Measurements from ENCODE around the gene FAM171A2. TPM values are rescaled to one million over a fixed set of nuclear protein-coding genes. Genes with fewer than 3 reads are reported as not detected.
A peak's percentile ranks its signal among the peaks of the same experiment; 100 is the strongest.

FAM171A2 gene
- total RNA-seq, 2 experiments from 2014 or later: 0.14 to 0.19 TPM

DNA sequence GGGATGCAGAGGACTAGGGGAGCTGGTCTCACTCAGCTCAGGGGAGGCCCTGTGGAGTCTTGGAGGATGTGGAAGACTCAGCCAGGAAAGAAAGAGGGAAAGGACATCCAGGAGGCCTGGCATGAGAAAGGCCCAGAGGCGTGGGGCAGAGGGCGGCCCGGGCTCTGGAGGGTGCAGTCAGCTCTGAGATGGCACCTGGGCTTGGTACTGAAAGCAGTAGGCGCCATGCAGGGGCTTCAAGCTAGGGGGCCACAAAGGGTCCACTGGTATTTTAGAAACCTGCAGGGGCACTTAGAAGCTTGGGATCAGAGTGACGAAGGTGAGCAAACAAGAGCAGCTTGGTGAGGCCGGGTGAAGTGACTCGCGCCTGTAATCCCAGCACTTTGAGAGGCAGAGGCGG, 5.6 kb downstream of the FAM171A2 start:
- no peak overlapping the region for H3K4me3 Mint-ChIP-seq
- peaks cover 8% of the 10 kb centered on the region for H3K27me3 Mint-ChIP-seq
- no peak overlapping the region for H3K27ac Mint-ChIP-seq
- peaks cover 7% of the 10 kb centered on the region for H3K4me1 Mint-ChIP-seq
- peaks cover under 1% of the 10 kb centered on the region for H3K36me3 Mint-ChIP-seq
- H3K9me3 Mint-ChIP-seq: no peaks in the 10 kb centered on the region
- DNase-seq: no peak

GRCh38 chr17:44356241-44356640, 7.4 kb downstream of the FAM171A2 start:
- H3K4me1 Mint-ChIP-seq: peaks cover 10% of the 10 kb centered on the region
- no peak for DNase-seq
- H3K27me3 Mint-ChIP-seq: no peaks in the 10 kb centered on the region
- no peak overlapping the region for H3K27ac Mint-ChIP-seq
- H3K9me3 Mint-ChIP-seq: no peaks in the 10 kb centered on the region
- H3K36me3 Mint-ChIP-seq: peaks cover 3% of the 10 kb centered on the region
- H3K4me3 Mint-ChIP-seq: no peak overlapping the region

- no peaks in the 10 kb centered on the region for H3K9me3 Mint-ChIP-seq
- no peaks in the 10 kb centered on the region for H3K27me3 Mint-ChIP-seq
- H3K36me3 Mint-ChIP-seq: peaks cover 3% of the 10 kb centered on the region
- DNase-seq: no peak
- no peak overlapping the region for H3K27ac Mint-ChIP-seq
- H3K4me1 Mint-ChIP-seq: peaks cover 10% of the 10 kb centered on the region
- H3K4me3 Mint-ChIP-seq: no peak overlapping the region
Observed at GRCh38 chr17:44355642-44356099, 8.0 kb downstream of the FAM171A2 start.

GRCh38 chr17:44354582-44355561, 8.8 kb downstream of the FAM171A2 start:
- Mint-ChIP-seq H3K27me3 (no peaks in the 10 kb centered on the region), H3K27ac (no peak overlapping the region), H3K9me3 (no peaks in the 10 kb centered on the region), H3K4me1 (peaks cover 10% of the 10 kb centered on the region), H3K4me3 (peak overlapping the region; percentile 60), H3K36me3 (peaks cover 3% of the 10 kb centered on the region)
- peak; percentile 77 for DNase-seq

GRCh38 chr17:44353672-44354331, 9.9 kb downstream of the FAM171A2 start:
- Mint-ChIP-seq H3K27me3 (no peaks in the 10 kb centered on the region), H3K9me3 (no peaks in the 10 kb centered on the region), H3K4me3 (no peak overlapping the region), H3K27ac (no peak overlapping the region), H3K36me3 (peaks cover 3% of the 10 kb centered on the region), H3K4me1 (peaks cover 7% of the 10 kb centered on the region)
- peak; percentile 39 for DNase-seq

DNA sequence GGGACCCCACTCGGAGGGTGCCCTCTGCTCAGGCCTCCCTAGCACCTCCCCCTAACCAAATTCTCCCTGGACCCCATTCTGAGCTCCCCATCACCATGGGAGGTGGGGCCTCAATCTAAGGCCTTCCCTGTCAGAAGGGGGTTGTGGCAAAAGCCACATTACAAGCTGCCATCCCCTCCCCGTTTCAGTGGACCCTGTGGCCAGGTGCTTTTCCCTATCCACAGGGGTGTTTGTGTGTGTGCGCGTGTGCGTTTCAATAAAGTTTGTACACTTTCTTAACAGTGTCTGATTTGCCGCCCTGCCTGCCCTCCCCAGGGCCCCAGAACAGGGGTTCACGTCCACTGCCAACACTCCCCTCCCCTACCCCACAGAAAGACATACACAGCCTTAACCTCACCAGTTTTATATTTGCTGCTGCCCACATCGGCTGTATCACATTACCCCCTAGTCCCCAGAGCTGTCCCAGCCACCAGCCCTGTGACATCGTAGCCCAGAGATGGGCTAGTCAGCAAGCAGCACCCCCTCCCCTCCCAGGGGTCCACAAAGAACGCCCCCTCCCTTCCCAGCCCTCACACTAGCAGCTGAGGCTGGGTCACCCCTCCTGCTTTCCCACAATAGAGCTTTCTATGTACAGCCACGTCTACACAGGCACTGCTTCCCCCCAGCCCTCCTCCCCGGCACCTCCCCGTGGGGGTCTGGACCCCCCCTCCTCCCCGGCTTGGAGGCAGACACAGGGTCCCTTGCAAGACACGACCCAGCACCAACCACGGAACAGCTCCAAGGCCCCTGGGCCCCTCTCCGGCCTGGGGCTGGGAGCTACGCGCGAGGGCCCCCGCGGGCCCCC, 10.6 kb downstream of the FAM171A2 start:
- Mint-ChIP-seq H3K36me3 (peaks cover 3% of the 10 kb centered on the region), H3K27ac (no peak overlapping the region), H3K9me3 (no peaks in the 10 kb centered on the region), H3K27me3 (no peaks in the 10 kb centered on the region), H3K4me1 (peaks cover 10% of the 10 kb centered on the region), H3K4me3 (peak overlapping the region; percentile 62)
- no peak for DNase-seq

DNA sequence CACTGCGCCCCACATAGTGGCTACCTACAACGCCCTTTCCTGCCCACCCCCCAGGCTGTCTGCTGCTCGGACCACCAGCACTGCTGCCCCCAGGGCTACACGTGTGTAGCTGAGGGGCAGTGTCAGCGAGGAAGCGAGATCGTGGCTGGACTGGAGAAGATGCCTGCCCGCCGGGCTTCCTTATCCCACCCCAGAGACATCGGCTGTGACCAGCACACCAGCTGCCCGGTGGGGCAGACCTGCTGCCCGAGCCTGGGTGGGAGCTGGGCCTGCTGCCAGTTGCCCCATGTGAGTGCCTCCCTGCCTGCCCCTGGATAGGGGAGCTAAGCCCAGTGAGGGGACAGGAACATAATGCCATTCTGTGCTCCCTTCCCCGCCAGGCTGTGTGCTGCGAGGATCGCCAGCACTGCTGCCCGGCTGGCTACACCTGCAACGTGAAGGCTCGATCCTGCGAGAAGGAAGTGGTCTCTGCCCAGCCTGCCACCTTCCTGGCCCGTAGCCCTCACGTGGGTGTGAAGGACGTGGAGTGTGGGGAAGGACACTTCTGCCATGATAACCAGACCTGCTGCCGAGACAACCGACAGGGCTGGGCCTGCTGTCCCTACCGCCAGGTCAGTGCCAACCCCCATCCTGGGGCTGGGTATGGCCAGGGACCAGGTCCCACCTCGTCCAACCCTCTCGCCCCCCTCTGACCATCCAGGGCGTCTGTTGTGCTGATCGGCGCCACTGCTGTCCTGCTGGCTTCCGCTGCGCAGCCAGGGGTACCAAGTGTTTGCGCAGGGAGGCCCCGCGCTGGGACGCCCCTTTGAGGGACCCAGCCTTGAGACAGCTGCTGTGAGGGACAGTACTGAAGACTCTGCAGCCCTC, 11.5 kb downstream of the FAM171A2 start:
- Mint-ChIP-seq H3K9me3 (no peaks in the 10 kb centered on the region), H3K27me3 (no peaks in the 10 kb centered on the region), H3K4me3 (no peak overlapping the region), H3K4me1 (peaks cover 10% of the 10 kb centered on the region), H3K36me3 (peaks cover 3% of the 10 kb centered on the region), H3K27ac (no peak overlapping the region)
- no peak for DNase-seq

DNA sequence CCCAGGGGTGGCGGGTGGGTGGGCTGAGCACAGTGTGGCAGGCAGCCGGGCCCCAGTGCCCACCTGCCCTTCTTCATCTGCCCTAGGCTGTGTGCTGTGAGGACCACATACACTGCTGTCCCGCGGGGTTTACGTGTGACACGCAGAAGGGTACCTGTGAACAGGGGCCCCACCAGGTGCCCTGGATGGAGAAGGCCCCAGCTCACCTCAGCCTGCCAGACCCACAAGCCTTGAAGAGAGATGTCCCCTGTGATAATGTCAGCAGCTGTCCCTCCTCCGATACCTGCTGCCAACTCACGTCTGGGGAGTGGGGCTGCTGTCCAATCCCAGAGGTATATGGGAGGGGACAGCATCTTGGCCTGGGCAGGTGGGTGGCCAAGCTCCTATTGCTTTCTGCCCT, 12.2 kb downstream of the FAM171A2 start:
- H3K4me3 Mint-ChIP-seq: no peak overlapping the region
- H3K36me3 Mint-ChIP-seq: peaks cover 3% of the 10 kb centered on the region
- no peaks in the 10 kb centered on the region for H3K27me3 Mint-ChIP-seq
- no peak for DNase-seq
- H3K4me1 Mint-ChIP-seq: peaks cover 10% of the 10 kb centered on the region
- no peaks in the 10 kb centered on the region for H3K9me3 Mint-ChIP-seq
- H3K27ac Mint-ChIP-seq: no peak overlapping the region

GRCh38 chr17:44350733-44351226, 12.9 kb downstream of the FAM171A2 start:
- Mint-ChIP-seq H3K4me1 (peaks cover 16% of the 10 kb centered on the region), H3K27ac (no peak overlapping the region), H3K9me3 (no peaks in the 10 kb centered on the region), H3K36me3 (peaks cover 5% of the 10 kb centered on the region), H3K27me3 (no peaks in the 10 kb centered on the region), H3K4me3 (no peak overlapping the region)
- DNase-seq: peak; percentile 77

GRCh38 chr17:44349553-44350070, 14.0 kb downstream of the FAM171A2 start:
- H3K4me1 Mint-ChIP-seq: peaks cover 23% of the 10 kb centered on the region
- no peaks in the 10 kb centered on the region for H3K9me3 Mint-ChIP-seq
- peaks cover 5% of the 10 kb centered on the region for H3K36me3 Mint-ChIP-seq
- no peak for DNase-seq
- peaks cover 3% of the 10 kb centered on the region for H3K27me3 Mint-ChIP-seq
- H3K27ac Mint-ChIP-seq: no peak overlapping the region
- H3K4me3 Mint-ChIP-seq: no peak overlapping the region

DNA sequence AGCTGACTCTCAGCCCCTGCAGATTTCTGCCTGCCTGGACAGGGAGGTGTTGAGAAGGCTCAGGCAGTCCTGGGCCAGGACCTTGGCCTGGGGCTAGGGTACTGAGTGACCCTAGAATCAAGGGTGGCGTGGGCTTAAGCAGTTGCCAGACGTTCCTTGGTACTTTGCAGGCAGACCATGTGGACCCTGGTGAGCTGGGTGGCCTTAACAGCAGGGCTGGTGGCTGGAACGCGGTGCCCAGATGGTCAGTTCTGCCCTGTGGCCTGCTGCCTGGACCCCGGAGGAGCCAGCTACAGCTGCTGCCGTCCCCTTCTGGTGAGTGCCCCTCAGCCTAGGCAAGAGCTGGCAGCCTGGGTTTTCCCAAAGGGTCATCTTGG, 14.7 kb downstream of the FAM171A2 start:
- H3K36me3 Mint-ChIP-seq: peaks cover 5% of the 10 kb centered on the region
- no peak for DNase-seq
- no peak overlapping the region for H3K4me3 Mint-ChIP-seq
- H3K9me3 Mint-ChIP-seq: no peaks in the 10 kb centered on the region
- no peak overlapping the region for H3K27ac Mint-ChIP-seq
- H3K4me1 Mint-ChIP-seq: peaks cover 23% of the 10 kb centered on the region
- peaks cover 3% of the 10 kb centered on the region for H3K27me3 Mint-ChIP-seq

DNA sequence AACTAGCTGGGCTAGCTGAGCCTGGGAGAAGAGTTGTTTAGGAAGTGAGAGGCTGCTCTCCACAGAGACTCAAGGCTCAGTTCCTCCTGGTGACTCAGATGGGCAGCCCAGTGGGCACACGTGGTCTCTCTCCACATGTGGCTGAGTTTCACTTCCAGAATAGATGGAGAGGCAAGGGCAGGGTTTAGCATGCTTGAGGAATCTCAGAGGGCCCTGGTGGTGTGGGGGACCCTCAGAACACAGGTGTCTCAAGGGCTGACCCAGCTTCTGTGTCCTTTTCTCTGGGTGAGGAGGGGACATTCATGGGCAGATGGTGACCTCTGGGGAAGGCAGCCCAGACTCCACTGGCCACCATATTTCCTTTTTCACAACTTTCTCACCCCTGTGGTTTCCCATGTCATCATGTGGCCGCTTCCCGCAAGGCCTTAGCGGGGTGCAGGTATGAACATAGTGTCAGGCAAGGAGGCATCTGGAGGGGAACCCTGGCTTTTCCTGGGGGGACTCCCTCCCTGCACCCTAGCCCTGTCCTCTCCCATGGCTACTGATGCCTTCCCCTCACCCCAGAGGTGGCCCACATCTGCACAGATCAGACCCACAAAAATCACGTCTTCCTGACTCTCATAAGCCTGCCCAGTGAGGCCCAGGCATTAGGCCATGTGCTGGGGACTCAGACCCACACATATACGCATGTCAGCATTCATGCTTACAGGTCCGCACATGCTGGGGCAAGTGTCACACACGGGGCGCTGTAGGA, 15.2 kb downstream of the FAM171A2 start:
- DNase-seq: no peak
- H3K4me3 Mint-ChIP-seq: no peak overlapping the region
- peaks cover 5% of the 10 kb centered on the region for H3K36me3 Mint-ChIP-seq
- H3K27me3 Mint-ChIP-seq: peaks cover 3% of the 10 kb centered on the region
- H3K4me1 Mint-ChIP-seq: peaks cover 23% of the 10 kb centered on the region
- no peaks in the 10 kb centered on the region for H3K9me3 Mint-ChIP-seq
- H3K27ac Mint-ChIP-seq: peak overlapping the region; percentile 26

All from activated naive CD8-positive, alpha-beta T cell treated with anti-CD3 and anti-CD28 coated beads for 36 hours (primary cell).